Naive thymus-derived CD8-positive, alpha-beta T cell (primary cell): ENCODE data around the gene HOXA6. TPM values are rescaled to one million over a fixed set of nuclear protein-coding genes. Genes with fewer than 3 reads are reported as not detected.

Experiments
- ATAC-seq, 2 donors: fragments of 150-1000 bp; cut with Tn5 transposase in 1 of 2; sonication (Bioruptor Pico), chemical (Tn5 transposase) in 1 of 2; 1 replicate in 1 of 2; 2 replicates in 1 of 2; pipeline ENCODE4 v1.10.0; 2021; ENCODE audit warnings: mild to moderate bottlenecking in 2 of 2, moderate library complexity in 2 of 2
- POLR2A ChIA-PET: fragments of 350-600 bp; sonication (Branson Sonifier 250); formaldehyde crosslinking; loops from one replicate; lab custom pipeline; 2021; ENCODE audit warnings: antibody characterized with exemption; lab: Charles Lee
- DNase-seq, 10 donors: peaks; one replicate each; pipeline versions ENCODE4 v3.0.0 to v3.0.0-alpha.2; 2020 to 2022
- H3K27ac Mint-ChIP-seq, 10 donors: one replicate each; pipeline ENCODE4 v1.8.0; 2020 to 2022; ENCODE audit warnings: mild to moderate bottlenecking in 10 of 10, mixed read lengths in 10 of 10, moderate library complexity in 4 of 10, inconsistent platforms in 1 of 10
- H3K27me3 Mint-ChIP-seq, 5 donors: one replicate each; pipeline ENCODE4 v1.8.0; 2021 to 2022; ENCODE audit warnings: mixed read lengths in 5 of 5
- H3K36me3 Mint-ChIP-seq, 3 donors: one replicate each; pipeline ENCODE4 v1.8.0; 2020 to 2022; ENCODE audit warnings: mixed read lengths in 3 of 3, mild to moderate bottlenecking in 2 of 3, inconsistent platforms in 1 of 3
- H3K4me1 Mint-ChIP-seq, 4 donors: one replicate each; pipeline ENCODE4 v1.8.0; 2021 to 2022; ENCODE audit warnings: mixed read lengths in 4 of 4
- H3K4me3 Mint-ChIP-seq, 10 donors: one replicate each; pipeline ENCODE4 v1.8.0; 2020 to 2022; ENCODE audit warnings: mild to moderate bottlenecking in 10 of 10, mixed read lengths in 10 of 10, moderate library complexity in 6 of 10, inconsistent platforms in 1 of 10
- H3K9me3 Mint-ChIP-seq, 9 donors: one replicate each; pipeline ENCODE4 v1.8.0; 2020 to 2022; ENCODE audit warnings: mixed read lengths in 9 of 9, mild to moderate bottlenecking in 3 of 9, inconsistent platforms in 1 of 9, moderate library complexity in 1 of 9
- polyA plus RNA-seq, 3 donors: library from polyadenylated mRNA; unstranded; fragments of 300-500 nt; fragmentation: Illumina TruSeq; gene quantifications; one replicate each; pipeline ENCODE4 v1.2.3, GENCODE V29; 2021
- total RNA-seq, 8 experiments: library from RNA in 2 of 8; stranded (reverse) in 2 of 8; gene quantifications; one replicate each; pipeline ENCODE4 v1.2.3 and lab custom pipeline; 2021 to 2026

HOXA6 gene
- total and polyA plus RNA-seq, 5 experiments from 2014 or later = not detected

DNA sequence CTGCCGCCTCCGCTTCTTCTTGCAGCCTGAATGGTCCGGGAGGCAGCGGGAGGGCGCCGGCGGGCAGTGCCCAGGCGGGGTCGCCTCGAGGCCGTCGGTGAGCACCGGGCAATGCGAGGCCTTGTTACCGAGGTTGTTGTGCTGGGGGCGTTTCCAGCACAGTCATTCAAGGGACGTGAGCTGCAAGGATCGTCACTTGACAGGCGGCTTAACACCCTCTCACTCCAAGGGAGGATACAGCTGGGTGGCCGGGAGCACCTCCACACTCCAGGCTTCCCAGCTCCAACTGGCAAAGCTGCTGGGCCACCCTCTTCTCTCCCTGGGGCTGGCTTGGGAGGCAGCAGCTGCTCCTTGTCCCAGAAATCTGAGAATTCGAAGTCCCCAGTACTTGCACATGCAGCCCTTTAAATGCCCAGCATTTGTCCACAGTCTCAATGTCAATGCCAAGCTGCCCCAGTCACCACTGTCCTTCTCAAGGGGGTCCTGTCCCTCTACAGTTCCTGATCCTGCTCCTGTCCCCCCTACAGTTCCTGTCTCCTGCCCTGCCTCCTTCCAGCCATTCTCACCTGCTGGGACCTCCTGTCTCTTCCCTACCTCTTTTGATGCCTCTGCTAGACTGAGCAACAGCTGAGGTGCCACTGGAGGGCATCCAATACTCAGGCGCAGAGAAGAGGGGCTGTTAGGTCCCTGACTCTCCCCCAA lies 41.9 kb upstream of the HOXA6 start:
- peak overlapping the region in 5 of 10 donors; percentile 6 to 81 (median 44) for H3K27ac Mint-ChIP-seq

GRCh38 chr7:27188386-27189294 lies 41.1 kb upstream of the HOXA6 start:
- Mint-ChIP-seq H3K4me3 (peak overlapping the region; percentile 63 to 88 (median 76)), H3K27me3 (peaks cover 63 to 99% (median 76%) of the 10 kb centered on the region in 5 donors), H3K4me1 (peaks cover 32 to 74% (median 66%) of the 10 kb centered on the region in 4 donors), H3K36me3 (peaks cover 0 to 9% (median 2%) of the 10 kb centered on the region in 3 donors), H3K27ac (peak overlapping the region in 9 of 10 donors; percentile 17 to 76 (median 55)), H3K9me3 (peaks cover 0 to 4% (median 0%) of the 10 kb centered on the region in 9 donors)
- DNase-seq (peak in 5 of 10 donors; percentile 0 to 74 (median 50)), ATAC-seq (peak; percentile 35 to 54)
- POLR2A ChIA-PET = interaction anchor here (1.3 to 3.5 kb wide), 3 partner anchors 9 to 16 kb away, joined by 3 to 18 read pairs (median 4); no protein-coding TSS in a partner anchor

More for the DNA sequence above, 41.9 kb upstream of the HOXA6 start:
- Mint-ChIP-seq H3K4me3 (peak overlapping the region in 9 of 10 donors; percentile 32 to 88 (median 77)), H3K4me1 (peaks cover 32 to 70% (median 61%) of the 10 kb centered on the region in 4 donors), H3K27me3 (peaks cover 69 to 99% (median 81%) of the 10 kb centered on the region in 5 donors), H3K36me3 (peaks cover 0 to 9% (median 2%) of the 10 kb centered on the region in 3 donors), H3K9me3 (peaks cover 0 to 4% (median 0%) of the 10 kb centered on the region in 9 donors)
- ATAC-seq (no peak), DNase-seq (no peak)
- POLR2A ChIA-PET = interaction anchor here (1.9 kb wide), 1 partner anchor 9 kb away, joined by 4 read pairs; no protein-coding TSS in a partner anchor

DNA sequence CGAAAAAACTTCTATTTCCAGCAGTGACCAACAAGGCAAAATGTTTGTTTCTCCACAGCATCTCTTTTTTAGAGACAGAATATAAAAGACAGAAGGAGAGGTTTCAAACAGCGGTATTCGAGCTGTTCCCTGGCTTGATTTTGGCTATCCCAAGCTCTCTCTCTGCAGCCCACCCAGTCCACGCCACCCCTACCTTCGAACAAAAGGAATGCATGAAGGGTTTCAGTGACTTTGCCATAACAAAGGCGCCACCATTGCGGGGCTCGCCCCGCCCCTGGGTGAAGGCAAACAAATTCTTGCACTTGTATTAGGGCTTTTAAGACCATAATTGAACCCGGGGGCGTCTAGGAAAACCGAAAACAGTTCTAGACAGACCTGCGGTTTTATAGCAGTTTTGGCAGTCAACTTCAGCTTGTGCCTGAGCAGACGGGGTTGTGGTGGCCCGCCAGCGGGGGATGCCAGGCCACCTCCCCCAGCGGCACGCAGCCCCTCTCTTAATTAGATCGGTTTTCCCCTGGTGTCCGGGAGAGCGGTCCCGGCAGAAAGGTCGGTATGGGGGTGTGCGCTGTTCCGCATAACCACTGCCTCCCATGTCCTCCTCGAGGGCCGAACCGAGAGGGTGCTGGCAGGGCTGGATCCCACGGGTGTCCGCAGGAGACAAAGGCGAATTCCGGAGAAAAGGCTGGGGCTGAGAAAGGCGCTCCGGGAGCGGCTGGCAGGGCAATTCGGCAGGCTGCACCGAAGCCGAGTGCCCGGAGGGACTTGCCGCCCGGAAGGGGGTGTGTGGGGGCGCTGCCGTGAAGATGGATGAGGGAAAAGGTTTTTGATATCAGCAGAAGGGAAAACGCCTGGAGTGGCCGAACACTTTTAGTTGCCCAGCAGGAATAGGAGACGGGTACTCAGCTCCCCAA lies 40.2 kb upstream of the HOXA6 start:
- peak overlapping the region; percentile 63 to 88 (median 76) for H3K4me3 Mint-ChIP-seq
- DNase-seq = peak in 1 of 10 donors; percentile 17
- peaks cover 0 to 4% (median 0%) of the 10 kb centered on the region in 9 donors for H3K9me3 Mint-ChIP-seq
- peaks cover 61 to 100% (median 74%) of the 10 kb centered on the region in 5 donors for H3K27me3 Mint-ChIP-seq
- no peak for ATAC-seq
- H3K27ac Mint-ChIP-seq = peak overlapping the region in 5 of 10 donors; percentile 17 to 75 (median 55)
- peaks cover 0 to 9% (median 2%) of the 10 kb centered on the region in 3 donors for H3K36me3 Mint-ChIP-seq
- H3K4me1 Mint-ChIP-seq = peaks cover 33 to 73% (median 64%) of the 10 kb centered on the region in 4 donors
- POLR2A ChIA-PET = interaction anchor here (0.7 to 3.5 kb wide), 5 partner anchors 8 to 988 kb away, joined by 3 to 18 read pairs (median 3); no protein-coding TSS in a partner anchor

DNA sequence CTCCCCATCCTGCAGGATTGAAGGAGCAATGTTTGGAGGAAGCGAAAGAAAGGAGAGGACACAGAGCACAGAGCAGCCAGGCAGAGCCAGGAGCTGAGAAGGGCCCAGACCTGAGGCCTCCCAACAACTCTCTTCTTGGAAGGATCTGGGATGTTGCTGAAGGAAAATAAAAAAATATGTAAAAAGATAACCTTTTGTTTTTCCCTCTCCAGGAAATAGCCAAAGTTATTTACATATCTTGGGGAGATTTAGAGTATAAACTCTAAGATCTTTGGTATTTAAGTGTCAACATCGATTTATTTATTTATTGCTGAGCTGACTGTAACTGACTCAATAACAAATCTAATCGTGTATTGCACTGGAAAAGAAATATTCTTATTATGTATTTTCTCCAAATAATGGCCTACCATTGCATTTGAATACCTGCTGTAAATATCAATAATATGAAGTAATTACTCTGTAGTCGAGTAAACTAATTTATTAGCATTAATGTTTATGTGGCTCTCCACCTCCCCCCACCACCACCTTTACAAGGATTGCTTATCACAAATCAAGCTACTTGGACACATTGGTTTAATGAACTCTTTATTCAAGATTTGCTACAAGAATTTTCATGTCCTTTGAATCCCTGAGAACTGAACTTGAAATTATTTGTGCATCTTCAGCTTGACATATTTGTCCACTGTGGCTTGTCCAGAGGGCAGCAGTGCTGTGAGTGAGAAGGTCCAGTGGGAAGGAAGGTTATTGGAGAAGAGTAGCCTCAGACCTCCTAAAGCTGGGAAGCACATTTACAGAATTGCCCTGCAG lies 39.3 kb upstream of the HOXA6 start:
- POLR2A ChIA-PET = interaction anchor here (0.7 to 3.5 kb wide), 6 partner anchors 7 to 987 kb away, joined by 3 to 18 read pairs (median 3); no protein-coding TSS in a partner anchor
- DNase-seq = peak in 1 of 10 donors; percentile 3
- Mint-ChIP-seq H3K4me3 (peak overlapping the region in 9 of 10 donors; percentile 16 to 85 (median 75)), H3K36me3 (peaks cover 0 to 9% (median 2%) of the 10 kb centered on the region in 3 donors), H3K9me3 (peaks cover 0 to 4% (median 0%) of the 10 kb centered on the region in 9 donors), H3K4me1 (peaks cover 34 to 69% (median 57%) of the 10 kb centered on the region in 4 donors), H3K27me3 (peaks cover 62 to 97% (median 76%) of the 10 kb centered on the region in 5 donors), H3K27ac (peak overlapping the region in 2 of 10 donors; percentile 57 to 58)
- ATAC-seq = no peak

- POLR2A ChIA-PET = interaction anchor here (0.6 to 3.5 kb wide), 5 partner anchors 13 to 642 kb away, joined by 3 to 18 read pairs (median 4); no protein-coding TSS in a partner anchor
- Mint-ChIP-seq H3K4me3 (peak overlapping the region; percentile 67 to 85 (median 81)), H3K36me3 (peaks cover 0 to 9% (median 2%) of the 10 kb centered on the region in 3 donors), H3K4me1 (peaks cover 31 to 64% (median 52%) of the 10 kb centered on the region in 4 donors), H3K9me3 (peaks cover 0 to 4% (median 0%) of the 10 kb centered on the region in 9 donors), H3K27ac (peak overlapping the region in 5 of 10 donors; percentile 28 to 91 (median 49)), H3K27me3 (peaks cover 56 to 96% (median 77%) of the 10 kb centered on the region in 5 donors)
- ATAC-seq (no peak), DNase-seq (peak in 1 of 10 donors; percentile 17)
Measured at GRCh38 chr7:27185854-27186667, 38.5 kb upstream of the HOXA6 start.

- Mint-ChIP-seq H3K27me3 (peaks cover 50 to 96% (median 72%) of the 10 kb centered on the region in 5 donors), H3K4me1 (peaks cover 33 to 64% (median 51%) of the 10 kb centered on the region in 4 donors), H3K36me3 (peaks cover 0 to 9% (median 0%) of the 10 kb centered on the region in 3 donors), H3K9me3 (peaks cover 0 to 2% (median 0%) of the 10 kb centered on the region in 9 donors), H3K4me3 (peak within 1 kb of the TSS; percentile 67 to 85 (median 81)), H3K27ac (peak within 1 kb of the TSS in 7 of 10 donors; percentile 17 to 91 (median 44))
- POLR2A ChIA-PET = interaction anchor here (0.6 to 3.5 kb wide), 8 partner anchors 11 to 643 kb away, joined by 3 to 18 read pairs (median 4); partner anchors contain the start of gene HOXA10
- DNase-seq (peak in 1 of 10 donors; percentile 35), ATAC-seq (peak; percentile 19 to 46)
Measured at GRCh38 chr7:27185013-27185853, 37.7 kb upstream of the HOXA6 start, which contains the start of gene HOXA11. HOXA11 (minus strand) TSS chr7:27185232; CDS start chr7:27185144, 88 bp downstream.

GRCh38 chr7:27184337-27185012 lies 36.9 kb upstream of the HOXA6 start:
- Mint-ChIP-seq H3K36me3 (peaks cover 0 to 7% (median 3%) of the 10 kb centered on the region in 3 donors), H3K4me1 (peaks cover 33 to 60% (median 50%) of the 10 kb centered on the region in 4 donors), H3K9me3 (peaks cover 0 to 2% (median 0%) of the 10 kb centered on the region in 9 donors), H3K27me3 (peaks cover 48 to 96% (median 69%) of the 10 kb centered on the region in 5 donors), H3K27ac (peak overlapping the region in 3 of 10 donors; percentile 32 to 91 (median 85)), H3K4me3 (peak overlapping the region; percentile 67 to 85 (median 81))
- no peak for DNase-seq
- ATAC-seq = peak; percentile 9 to 27
- POLR2A ChIA-PET = interaction anchor here (0.8 to 1.3 kb wide), 6 partner anchors 10 to 25 kb away, joined by 3 to 12 read pairs (median 3); partner anchors contain the start of gene HOXA10

DNA sequence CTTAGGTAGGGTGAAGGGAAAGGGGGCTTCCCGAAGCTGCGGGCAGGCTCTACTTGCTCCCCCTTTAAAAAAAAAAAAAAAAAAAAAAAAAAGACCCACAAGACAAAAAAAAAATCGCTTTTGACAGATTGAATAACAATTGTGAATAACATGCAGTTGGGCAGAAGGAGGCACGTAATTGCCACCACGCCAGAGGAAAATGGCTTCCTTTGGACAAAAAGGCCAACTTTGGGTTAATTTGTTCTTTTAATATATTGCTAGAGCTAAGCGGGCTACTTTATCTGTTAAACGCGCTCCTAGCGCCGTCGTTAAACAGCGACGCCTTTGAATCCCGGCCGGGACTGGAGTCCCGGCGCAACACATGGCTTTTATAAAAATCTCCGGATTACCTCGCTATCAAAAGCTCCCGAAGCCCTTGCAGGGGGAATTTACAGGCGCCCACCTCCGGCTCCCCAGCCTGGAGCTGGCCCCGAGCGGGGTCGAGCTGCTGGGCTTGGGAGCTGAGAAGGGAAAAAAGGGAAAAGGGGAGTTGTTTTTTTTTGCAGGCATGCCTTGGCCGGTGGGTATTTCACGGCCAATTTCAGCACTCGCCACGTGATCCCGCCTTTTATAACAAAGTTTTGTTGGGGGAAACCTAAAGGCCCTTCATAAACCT lies 36.2 kb upstream of the HOXA6 start:
- Mint-ChIP-seq H3K36me3 (peaks cover 1 to 7% (median 4%) of the 10 kb centered on the region in 3 donors), H3K4me1 (peaks cover 31 to 59% (median 48%) of the 10 kb centered on the region in 4 donors), H3K27me3 (peaks cover 54 to 96% (median 74%) of the 10 kb centered on the region in 5 donors), H3K27ac (no peak overlapping the region), H3K9me3 (peaks cover 0 to 2% (median 0%) of the 10 kb centered on the region in 9 donors), H3K4me3 (peak overlapping the region; percentile 43 to 85 (median 66))
- DNase-seq (peak in 1 of 10 donors; percentile 17), ATAC-seq (no peak)
- POLR2A ChIA-PET = interaction anchor here (0.6 to 2.4 kb wide), 3 partner anchors 10 to 44 kb away, joined by 3 to 9 read pairs (median 3); partner anchors contain the start of gene HOXA10
